ENCODE data around the gene HORMAD2.

HORMAD2 gene

GRCh38 chr22:30224161-30224857 is 144.0 kb downstream of the HORMAD2 start:
- in situ Hi-C loops (cut with MboI; ENCODE audit: low sequenced_read_pairs) = no loop called here

GRCh38 chr22:30225220-30225927 is 145.1 kb downstream of the HORMAD2 start:
- in situ Hi-C loops (cut with MboI; ENCODE audit: low sequenced_read_pairs) = no loop called here

GRCh38 chr22:30226192-30226832 is 146.0 kb downstream of the HORMAD2 start:
- in situ Hi-C loops (cut with MboI; ENCODE audit: low sequenced_read_pairs) = no loop called here

All from HL-60/S4 treated with retinoic acid at 250 ng/mL for 4 days and 3 days (cell line).